Measurements from ENCODE around the gene TENM4.

- TF ChIP-seq POLR2A (IDR thresholded peaks at IDR 0.05), result no peak
- no peak for TF ChIP-seq CTCF (IDR thresholded peaks at IDR 0.05)
Observed at GRCh38 chr11:79363256-79363655, 77.6 kb downstream of the TENM4 start.
